Measurements from ENCODE around the gene WBP1L.
"Not testable (repeated sequence)": the region's sequence is repeated elsewhere in the genome, so short reads cannot be mapped to it uniquely, and the experiment has no call there.

The WBP1L gene

DNA sequence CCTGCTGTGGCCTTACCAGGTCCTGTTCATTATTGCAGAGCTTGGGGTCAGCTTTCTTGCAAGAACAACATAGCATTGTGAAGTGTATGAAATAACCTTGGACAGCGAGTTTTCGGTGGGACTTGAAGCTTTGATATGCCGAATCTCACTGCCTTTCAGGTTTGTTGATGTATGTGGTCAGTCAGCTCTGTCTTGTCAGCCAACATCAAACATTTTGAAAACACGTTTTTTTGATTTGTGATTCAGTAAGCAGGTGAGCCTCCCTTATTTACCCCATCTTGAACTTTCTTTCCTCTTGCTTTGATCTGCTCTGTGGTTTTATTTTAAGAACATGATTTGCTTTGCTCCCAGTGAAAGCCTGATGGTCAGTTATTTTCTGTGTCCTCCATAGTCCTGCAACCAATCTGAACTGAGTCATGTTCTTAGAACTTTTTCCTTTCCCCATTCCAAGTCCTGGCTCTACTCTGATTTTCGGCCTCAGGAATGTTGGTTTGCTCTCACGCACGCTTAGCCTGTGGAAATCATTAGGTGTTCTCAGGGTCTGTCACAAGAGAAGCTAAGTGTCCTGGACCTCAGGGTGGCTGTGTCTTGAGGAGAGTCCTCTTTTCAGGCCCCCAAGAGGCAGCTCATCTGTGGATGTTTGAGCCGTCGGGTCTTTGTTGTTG, 8.7 kb downstream of the WBP1L start:
- TF ChIP-seq, protein P1, sequence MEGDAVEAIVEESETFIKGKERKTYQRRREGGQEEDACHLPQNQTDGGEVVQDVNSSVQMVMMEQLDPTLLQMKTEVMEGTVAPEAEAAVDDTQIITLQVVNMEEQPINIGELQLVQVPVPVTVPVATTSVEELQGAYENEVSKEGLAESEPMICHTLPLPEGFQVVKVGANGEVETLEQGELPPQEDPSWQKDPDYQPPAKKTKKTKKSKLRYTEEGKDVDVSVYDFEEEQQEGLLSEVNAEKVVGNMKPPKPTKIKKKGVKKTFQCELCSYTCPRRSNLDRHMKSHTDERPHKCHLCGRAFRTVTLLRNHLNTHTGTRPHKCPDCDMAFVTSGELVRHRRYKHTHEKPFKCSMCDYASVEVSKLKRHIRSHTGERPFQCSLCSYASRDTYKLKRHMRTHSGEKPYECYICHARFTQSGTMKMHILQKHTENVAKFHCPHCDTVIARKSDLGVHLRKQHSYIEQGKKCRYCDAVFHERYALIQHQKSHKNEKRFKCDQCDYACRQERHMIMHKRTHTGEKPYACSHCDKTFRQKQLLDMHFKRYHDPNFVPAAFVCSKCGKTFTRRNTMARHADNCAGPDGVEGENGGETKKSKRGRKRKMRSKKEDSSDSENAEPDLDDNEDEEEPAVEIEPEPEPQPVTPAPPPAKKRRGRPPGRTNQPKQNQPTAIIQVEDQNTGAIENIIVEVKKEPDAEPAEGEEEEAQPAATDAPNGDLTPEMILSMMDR (IDR thresholded peaks at IDR 0.05): no peak
- Mint-ChIP-seq H3K27ac (peak overlapping the region; percentile 91), H3K36me3 (ENCODE audit: low read depth) (peaks cover 10% of the 10 kb centered on the region), H3K9me3 (no peaks in the 10 kb centered on the region), H3K27me3 (ENCODE audit: low read depth, poor library complexity) (peaks cover 3% of the 10 kb centered on the region), H3K4me1 (peaks cover 41% of the 10 kb centered on the region), H3K4me3 (no peak overlapping the region)
- DNase-seq: no peak

DNA sequence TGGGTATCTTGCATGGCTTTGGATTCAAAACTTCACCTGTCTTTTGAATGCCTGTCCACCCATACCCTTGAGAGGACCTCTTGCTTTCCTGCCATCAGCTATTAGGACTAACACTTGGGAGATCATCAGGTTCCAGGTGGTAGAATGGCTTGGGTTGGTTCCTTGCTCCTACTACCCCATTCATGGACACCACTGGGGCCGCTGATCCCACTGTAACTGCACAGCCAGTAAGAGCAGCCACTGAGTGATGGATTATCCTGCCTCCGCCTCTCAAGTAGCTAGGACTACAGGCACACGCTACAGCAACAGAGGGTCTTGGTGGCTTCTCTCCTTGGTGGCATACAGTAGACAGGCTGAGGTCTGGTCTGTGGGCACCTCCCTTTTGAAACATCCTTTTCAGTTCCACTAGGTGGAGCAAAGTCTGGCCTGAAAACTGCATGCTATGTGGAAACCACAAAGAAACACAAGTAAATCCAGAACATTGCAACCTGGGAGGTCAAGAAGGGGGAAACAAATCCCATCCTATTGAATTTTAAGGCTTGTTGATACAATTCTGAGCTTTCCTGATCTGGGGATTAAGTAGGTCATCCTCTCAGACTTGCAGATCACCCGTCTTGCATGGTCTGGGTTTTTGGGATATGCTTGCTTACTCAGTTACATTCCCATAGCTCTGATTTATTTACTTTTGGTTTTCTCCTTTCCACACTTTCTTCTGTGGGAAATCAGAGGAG, 9.4 kb downstream of the WBP1L start:
- Mint-ChIP-seq H3K27me3 (ENCODE audit: low read depth, poor library complexity) (peaks cover 3% of the 10 kb centered on the region), H3K4me1 (peaks cover 43% of the 10 kb centered on the region), H3K27ac (peak overlapping the region; percentile 91), H3K36me3 (ENCODE audit: low read depth) (peaks cover 9% of the 10 kb centered on the region), H3K4me3 (no peak overlapping the region), H3K9me3 (no peaks in the 10 kb centered on the region)
- no peak for DNase-seq
- TF ChIP-seq, protein P1 (IDR thresholded peaks at IDR 0.05): peak; percentile 35

DNA sequence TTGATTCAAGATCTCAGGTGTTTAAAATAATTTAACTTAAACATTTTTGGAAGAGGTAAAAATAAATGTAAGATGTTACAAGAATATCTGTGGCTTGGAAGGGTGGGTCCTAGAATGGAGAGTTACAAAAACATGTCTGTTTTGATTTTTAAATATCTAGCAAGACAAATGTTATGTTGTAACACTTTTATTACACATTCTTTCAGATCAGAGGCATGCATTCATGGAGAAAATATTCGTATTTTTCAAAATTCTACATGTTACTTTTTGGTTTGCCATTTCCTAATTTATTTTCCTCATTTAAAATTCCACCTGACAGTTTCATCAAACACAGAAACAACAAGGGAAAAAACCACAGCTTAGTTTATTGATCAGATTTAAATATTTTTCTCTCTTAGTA, 10.0 kb downstream of the WBP1L start:
- Mint-ChIP-seq H3K9me3 (no peaks in the 10 kb centered on the region), H3K4me1 (peaks cover 44% of the 10 kb centered on the region), H3K27ac (peak overlapping the region; percentile 91), H3K4me3 (no peak overlapping the region), H3K27me3 (ENCODE audit: low read depth, poor library complexity) (peaks cover 3% of the 10 kb centered on the region), H3K36me3 (ENCODE audit: low read depth) (peaks cover 3% of the 10 kb centered on the region)
- TF ChIP-seq, protein P1 (IDR thresholded peaks at IDR 0.05): no peak
- DNase-seq: no peak

DNA sequence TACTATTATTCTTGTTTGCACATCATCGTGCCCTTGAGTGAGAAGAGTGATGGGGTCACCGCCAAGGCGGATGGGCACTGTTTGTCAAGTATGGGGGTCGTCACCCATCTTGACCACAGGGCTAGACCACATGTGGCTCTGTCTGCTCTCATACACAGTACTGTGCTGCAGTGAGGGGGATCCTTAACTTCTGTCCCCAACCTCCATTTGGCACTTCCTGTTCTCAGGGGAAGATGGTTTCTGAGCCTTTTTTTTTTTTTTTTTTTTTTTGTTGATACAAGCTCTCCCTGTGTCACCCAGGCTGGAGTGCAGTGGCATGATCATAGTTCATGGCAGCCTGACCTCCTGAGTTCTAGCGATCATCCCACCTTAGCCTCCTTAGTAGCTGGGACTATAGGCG, 13.6 kb downstream of the WBP1L start:
- peak overlapping the region; percentile 42 for H3K27ac Mint-ChIP-seq
- no peak overlapping the region for H3K4me3 Mint-ChIP-seq
- H3K9me3 Mint-ChIP-seq: no peaks in the 10 kb centered on the region
- H3K4me1 Mint-ChIP-seq: peaks cover 66% of the 10 kb centered on the region
- H3K27me3 Mint-ChIP-seq (ENCODE audit: low read depth, poor library complexity): peaks cover 3% of the 10 kb centered on the region
- DNase-seq: no peak
- TF ChIP-seq, protein P1 (IDR thresholded peaks at IDR 0.05): no peak
- H3K36me3 Mint-ChIP-seq (ENCODE audit: low read depth): no peaks in the 10 kb centered on the region

DNA sequence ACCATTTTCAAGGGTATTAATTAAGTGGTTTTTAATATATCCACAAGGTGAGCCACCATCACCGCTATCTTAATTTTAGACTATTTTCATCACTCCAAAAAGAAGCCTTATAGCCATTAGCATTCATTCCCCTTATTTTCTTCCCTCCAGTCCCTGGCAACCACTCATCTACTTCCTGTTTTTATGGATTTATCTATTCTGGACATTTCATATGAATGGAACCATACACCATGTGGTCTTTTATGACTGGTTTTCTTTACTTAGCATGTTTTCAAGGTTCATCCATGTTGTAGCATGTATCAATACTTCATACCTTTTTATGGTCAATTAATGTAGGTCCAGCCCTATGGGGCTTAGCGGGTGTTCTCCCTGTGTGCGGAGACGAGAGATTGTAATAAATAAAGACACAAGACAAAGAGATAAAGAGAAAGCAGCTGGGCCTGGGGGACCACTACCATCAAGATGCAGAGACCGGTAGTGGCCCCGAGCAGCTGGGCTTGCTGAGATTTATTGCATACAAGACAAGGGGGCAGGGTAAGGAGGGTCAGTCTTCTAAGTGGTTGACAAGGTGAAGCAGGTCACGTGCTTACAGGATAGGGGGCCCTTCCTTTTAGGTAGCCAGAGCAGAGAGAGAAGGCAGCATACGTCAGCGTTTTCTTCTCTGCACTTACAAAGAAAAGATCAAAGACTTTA, 14.6 kb downstream of the WBP1L start:
- peaks cover 8% of the 10 kb centered on the region for H3K27me3 Mint-ChIP-seq (ENCODE audit: low read depth, poor library complexity)
- TF ChIP-seq, protein P1 (IDR thresholded peaks at IDR 0.05): no peak
- H3K27ac Mint-ChIP-seq: peak overlapping the region; percentile 98
- no peaks in the 10 kb centered on the region for H3K9me3 Mint-ChIP-seq
- peak overlapping the region; percentile 75 for H3K4me3 Mint-ChIP-seq
- H3K4me1 Mint-ChIP-seq: peaks cover 66% of the 10 kb centered on the region
- DNase-seq: peak; percentile 56
- H3K36me3 Mint-ChIP-seq (ENCODE audit: low read depth): no peaks in the 10 kb centered on the region

DNA sequence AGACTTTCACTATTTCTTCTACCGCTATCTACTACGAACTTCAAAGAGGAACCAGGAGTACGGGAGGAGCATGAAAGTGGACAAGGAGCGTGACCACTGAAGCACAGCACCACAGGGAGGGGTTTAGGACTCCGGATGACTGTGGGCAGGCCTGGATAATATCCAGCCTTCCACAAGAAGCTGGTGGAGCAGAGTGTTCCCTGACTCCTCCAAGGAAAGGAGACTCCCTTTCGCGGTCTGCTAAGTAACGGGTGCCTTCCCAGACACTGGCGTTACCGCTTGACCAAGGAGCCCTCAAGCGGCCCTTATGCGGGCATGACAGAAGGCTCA, 15.2 kb downstream of the WBP1L start:
- H3K4me1 Mint-ChIP-seq: peaks cover 62% of the 10 kb centered on the region
- DNase-seq: peak; percentile 29
- not testable (repeated sequence) for H3K27me3 Mint-ChIP-seq (ENCODE audit: low read depth, poor library complexity); H3K9me3 Mint-ChIP-seq; H3K36me3 Mint-ChIP-seq (ENCODE audit: low read depth)
- peak overlapping the region; percentile 75 for H3K4me3 Mint-ChIP-seq
- peak overlapping the region; percentile 98 for H3K27ac Mint-ChIP-seq

Measured in nephron progenitor cell (in vitro differentiated cells).